ENCODE results near the gene LRRC38. TPM values are rescaled to one million over a fixed set of nuclear protein-coding genes. Genes with fewer than 3 reads are reported as not detected.
"Not testable (repeated sequence)": the region's sequence is repeated elsewhere in the genome, so short reads cannot be mapped to it uniquely, and the experiment has no call there.

Gene LRRC38
- not detected in 2 replicates for total RNA-seq

GRCh38 chr1:13513895-13514546, at the start of gene LRRC38:
LRRC38 (minus strand) TSS chr1:13514003; CDS start chr1:13513593, 410 bp downstream.
- DNase-seq (ENCODE audit: low read depth) (no peak), FAIRE-seq (no peak)
- H3K36me3 ChIP-seq (ENCODE audit: control insufficient read depth, insufficient read depth, low read length): no peaks in the 10 kb centered on the region
- TF ChIP-seq CTCF (IDR thresholded peaks at IDR 0.05; ENCODE audit: insufficient read depth, low read length, severe bottlenecking): no peak
- peaks cover 11% of the 10 kb centered on the region for H3K27me3 ChIP-seq (ENCODE audit: control insufficient read depth, insufficient read depth, low read length)
- H3K4me3 ChIP-seq (ENCODE audit: low read depth, low read length): no peak within 1 kb of the TSS

- H3K36me3 ChIP-seq (ENCODE audit: control insufficient read depth, insufficient read depth, low read length); DNase-seq (ENCODE audit: low read depth); H3K27me3 ChIP-seq (ENCODE audit: control insufficient read depth, insufficient read depth, low read length); FAIRE-seq; H3K4me3 ChIP-seq (ENCODE audit: low read depth, low read length): not testable (repeated sequence)
Observed at GRCh38 chr1:13562981-13563380, 49.2 kb upstream of the LRRC38 start.

- H3K36me3 ChIP-seq (ENCODE audit: control insufficient read depth, insufficient read depth, low read length): no peaks in the 10 kb centered on the region
- no peak for FAIRE-seq
- H3K27me3 ChIP-seq (ENCODE audit: control insufficient read depth, insufficient read depth, low read length): no peaks in the 10 kb centered on the region
- no peak for TF ChIP-seq CTCF (IDR thresholded peaks at IDR 0.05; ENCODE audit: insufficient read depth, low read length, severe bottlenecking)
- DNase-seq (ENCODE audit: low read depth): no peak
- no peak overlapping the region for H3K4me3 ChIP-seq (ENCODE audit: low read depth, low read length)
Observed at GRCh38 chr1:13560541-13560940, 46.7 kb upstream of the LRRC38 start.

- no peaks in the 10 kb centered on the region for H3K36me3 ChIP-seq (ENCODE audit: control insufficient read depth, insufficient read depth, low read length)
- DNase-seq (ENCODE audit: low read depth) (no peak), FAIRE-seq (no peak)
- no peaks in the 10 kb centered on the region for H3K27me3 ChIP-seq (ENCODE audit: control insufficient read depth, insufficient read depth, low read length)
- TF ChIP-seq CTCF (IDR thresholded peaks at IDR 0.05; ENCODE audit: insufficient read depth, low read length, severe bottlenecking): no peak
- H3K4me3 ChIP-seq (ENCODE audit: low read depth, low read length): no peak overlapping the region
Observed at GRCh38 chr1:13556224-13556764, 42.5 kb upstream of the LRRC38 start.

GRCh38 chr1:13554798-13555197, 41.0 kb upstream of the LRRC38 start:
- TF ChIP-seq CTCF (IDR thresholded peaks at IDR 0.05; ENCODE audit: insufficient read depth, low read length, severe bottlenecking): no peak
- no peak for FAIRE-seq
- no peak overlapping the region for H3K4me3 ChIP-seq (ENCODE audit: low read depth, low read length)
- no peaks in the 10 kb centered on the region for H3K36me3 ChIP-seq (ENCODE audit: control insufficient read depth, insufficient read depth, low read length)
- H3K27me3 ChIP-seq (ENCODE audit: control insufficient read depth, insufficient read depth, low read length): no peaks in the 10 kb centered on the region
- DNase-seq (ENCODE audit: low read depth): no peak

GRCh38 chr1:13550663-13551062, 36.9 kb upstream of the LRRC38 start:
- H3K36me3 ChIP-seq (ENCODE audit: control insufficient read depth, insufficient read depth, low read length): no peaks in the 10 kb centered on the region
- TF ChIP-seq CTCF (IDR thresholded peaks at IDR 0.05; ENCODE audit: insufficient read depth, low read length, severe bottlenecking): no peak
- DNase-seq (ENCODE audit: low read depth) (no peak), FAIRE-seq (no peak)
- H3K27me3 ChIP-seq (ENCODE audit: control insufficient read depth, insufficient read depth, low read length): no peaks in the 10 kb centered on the region
- H3K4me3 ChIP-seq (ENCODE audit: low read depth, low read length): no peak overlapping the region

All from bronchial epithelial cell (primary cell).